ENCODE results near the gene PTPN12.

PTPN12 gene

DNA sequence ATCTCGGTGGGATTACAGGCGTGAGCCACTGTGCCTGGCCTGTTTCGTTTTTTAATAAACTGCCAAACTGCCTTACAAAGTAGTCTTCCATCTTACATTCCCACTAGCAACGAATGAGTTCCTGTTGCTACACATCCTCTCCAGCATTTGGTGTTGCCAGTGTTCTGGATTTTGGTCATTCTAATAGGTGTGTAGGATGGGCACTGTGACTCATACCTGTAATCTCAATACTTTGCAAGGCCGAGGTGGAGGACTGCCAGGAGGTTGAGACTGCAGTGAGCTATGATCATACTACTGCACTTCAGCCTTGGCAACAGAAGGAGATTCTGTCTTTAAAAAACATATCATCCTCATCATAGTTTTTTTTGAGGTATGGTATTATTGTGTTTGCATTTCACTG lies 137.8 kb downstream of the PTPN12 start:
- Histone ChIP-seq H3K79me2 (no peaks in the 10 kb centered on the region), H3K4me3 (ENCODE audit: low read depth, low read length) (no peak overlapping the region), H3K27ac (no peak overlapping the region)

DNA sequence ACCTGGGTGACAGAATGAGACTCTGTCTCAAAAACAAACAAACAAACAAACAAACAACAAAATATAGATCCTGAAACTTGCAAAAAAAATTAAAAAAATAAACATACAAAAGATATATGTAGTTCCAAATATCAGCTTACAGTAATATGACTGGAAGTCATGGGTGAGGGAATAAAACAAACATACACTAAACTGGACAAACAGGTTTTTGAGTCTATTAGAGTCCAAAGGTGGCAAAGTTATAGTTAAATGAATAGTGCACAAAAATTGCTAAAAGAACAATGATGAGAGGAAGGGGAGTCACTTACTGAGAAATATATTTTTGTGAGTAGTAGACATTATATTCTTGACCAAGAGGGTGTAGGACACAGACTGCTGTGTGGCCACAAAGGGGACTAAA lies 142.5 kb downstream of the PTPN12 start:
- Histone ChIP-seq H3K27ac (no peak overlapping the region), H3K4me2 (ENCODE audit: low read length) (peak overlapping the region; percentile 31), H3K4me1 (peaks cover 2% of the 10 kb centered on the region), H3K36me3 (ENCODE audit: control insufficient read depth, insufficient read depth, low read length) (no peaks in the 10 kb centered on the region), H3K9ac (no peak overlapping the region), H2AFZ (no peak overlapping the region), H3K79me2 (no peaks in the 10 kb centered on the region), H3K9me3 (ENCODE audit: control insufficient read depth, low read length) (no peaks in the 10 kb centered on the region), H3K4me3 (ENCODE audit: low read depth, low read length) (no peak overlapping the region), H3K27me3 (ENCODE audit: control insufficient read depth, insufficient read depth, low read length) (no peaks in the 10 kb centered on the region)
- TF ChIP-seq, protein P1, sequence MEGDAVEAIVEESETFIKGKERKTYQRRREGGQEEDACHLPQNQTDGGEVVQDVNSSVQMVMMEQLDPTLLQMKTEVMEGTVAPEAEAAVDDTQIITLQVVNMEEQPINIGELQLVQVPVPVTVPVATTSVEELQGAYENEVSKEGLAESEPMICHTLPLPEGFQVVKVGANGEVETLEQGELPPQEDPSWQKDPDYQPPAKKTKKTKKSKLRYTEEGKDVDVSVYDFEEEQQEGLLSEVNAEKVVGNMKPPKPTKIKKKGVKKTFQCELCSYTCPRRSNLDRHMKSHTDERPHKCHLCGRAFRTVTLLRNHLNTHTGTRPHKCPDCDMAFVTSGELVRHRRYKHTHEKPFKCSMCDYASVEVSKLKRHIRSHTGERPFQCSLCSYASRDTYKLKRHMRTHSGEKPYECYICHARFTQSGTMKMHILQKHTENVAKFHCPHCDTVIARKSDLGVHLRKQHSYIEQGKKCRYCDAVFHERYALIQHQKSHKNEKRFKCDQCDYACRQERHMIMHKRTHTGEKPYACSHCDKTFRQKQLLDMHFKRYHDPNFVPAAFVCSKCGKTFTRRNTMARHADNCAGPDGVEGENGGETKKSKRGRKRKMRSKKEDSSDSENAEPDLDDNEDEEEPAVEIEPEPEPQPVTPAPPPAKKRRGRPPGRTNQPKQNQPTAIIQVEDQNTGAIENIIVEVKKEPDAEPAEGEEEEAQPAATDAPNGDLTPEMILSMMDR (IDR thresholded peaks at IDR 0.05): no peak

More for the DNA sequence above, 137.8 kb downstream of the PTPN12 start:
- Histone ChIP-seq H3K4me2 (ENCODE audit: low read length) (no peak overlapping the region), H3K27me3 (ENCODE audit: control insufficient read depth, insufficient read depth, low read length) (no peaks in the 10 kb centered on the region), H3K36me3 (ENCODE audit: control insufficient read depth, insufficient read depth, low read length) (no peaks in the 10 kb centered on the region), H3K9ac (no peak overlapping the region), H3K9me3 (ENCODE audit: control insufficient read depth, low read length) (no peaks in the 10 kb centered on the region), H3K4me1 (peaks cover 2% of the 10 kb centered on the region), H2AFZ (no peak overlapping the region)
- TF ChIP-seq, protein P1 (IDR thresholded peaks at IDR 0.05): no peak

DNA sequence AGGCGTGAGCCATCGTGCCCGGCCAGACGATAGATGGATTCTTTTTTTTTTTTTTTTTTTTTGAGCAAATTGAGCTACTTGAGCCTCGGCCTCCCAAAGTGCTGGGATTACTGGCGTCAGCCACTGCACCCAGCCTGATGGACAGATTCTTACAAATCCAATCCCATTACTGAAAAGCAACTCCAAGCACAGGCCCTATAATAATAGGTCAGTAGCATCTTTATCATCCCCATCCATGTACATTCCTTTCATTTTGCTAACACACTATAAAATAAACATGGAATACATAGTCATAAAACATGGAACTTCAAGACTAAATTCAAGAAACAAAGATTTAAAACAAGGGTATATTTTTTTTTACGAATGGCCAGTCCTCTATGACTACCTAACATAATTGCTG lies 143.2 kb downstream of the PTPN12 start:
- H3K9ac ChIP-seq: no peak overlapping the region

DNA sequence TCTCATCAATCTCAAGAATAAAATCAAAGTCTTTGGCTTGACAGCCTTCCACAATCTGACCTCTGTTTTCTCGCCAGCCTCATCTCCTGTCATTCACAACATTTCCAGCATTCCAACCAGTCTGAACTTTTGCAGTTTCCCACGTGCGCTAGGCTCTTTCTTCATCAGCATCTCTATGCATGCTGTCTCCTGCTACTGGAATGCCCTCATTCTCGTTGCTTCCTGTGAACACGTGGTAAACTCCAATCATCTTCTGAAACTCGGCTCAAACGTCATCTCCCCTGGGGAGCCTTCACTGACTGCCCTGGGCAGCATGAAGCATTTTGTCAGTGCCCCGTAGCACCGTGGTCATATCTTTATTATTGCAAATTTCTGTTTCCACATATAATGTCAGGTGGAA lies 146.9 kb downstream of the PTPN12 start:
- peaks cover 2% of the 10 kb centered on the region for H3K4me1 ChIP-seq
- no peak overlapping the region for H3K27ac ChIP-seq
- no peaks in the 10 kb centered on the region for H3K27me3 ChIP-seq (ENCODE audit: control insufficient read depth, insufficient read depth, low read length)
- H3K9me3 ChIP-seq (ENCODE audit: control insufficient read depth, low read length): no peaks in the 10 kb centered on the region
- no peaks in the 10 kb centered on the region for H3K36me3 ChIP-seq (ENCODE audit: control insufficient read depth, insufficient read depth, low read length)
- H3K79me2 ChIP-seq: peaks cover 2% of the 10 kb centered on the region
- H3K4me2 ChIP-seq (ENCODE audit: low read length): no peak overlapping the region
- TF ChIP-seq, protein P1 (IDR thresholded peaks at IDR 0.05): no peak
- H3K4me3 ChIP-seq (ENCODE audit: low read depth, low read length): no peak overlapping the region
- peak overlapping the region; percentile 26 for H2AFZ ChIP-seq
- no peak overlapping the region for H3K9ac ChIP-seq

More for the DNA sequence above, 143.2 kb downstream of the PTPN12 start:
- H2AFZ ChIP-seq: no peak overlapping the region
- H3K4me1 ChIP-seq: peaks cover 2% of the 10 kb centered on the region
- no peak overlapping the region for H3K4me2 ChIP-seq (ENCODE audit: low read length)
- no peaks in the 10 kb centered on the region for H3K9me3 ChIP-seq (ENCODE audit: control insufficient read depth, low read length)
- H3K4me3 ChIP-seq (ENCODE audit: low read depth, low read length): no peak overlapping the region
- H3K79me2 ChIP-seq: no peaks in the 10 kb centered on the region
- no peaks in the 10 kb centered on the region for H3K36me3 ChIP-seq (ENCODE audit: control insufficient read depth, insufficient read depth, low read length)
- TF ChIP-seq, protein P1 (IDR thresholded peaks at IDR 0.05): no peak
- no peaks in the 10 kb centered on the region for H3K27me3 ChIP-seq (ENCODE audit: control insufficient read depth, insufficient read depth, low read length)
- no peak overlapping the region for H3K27ac ChIP-seq

DNA sequence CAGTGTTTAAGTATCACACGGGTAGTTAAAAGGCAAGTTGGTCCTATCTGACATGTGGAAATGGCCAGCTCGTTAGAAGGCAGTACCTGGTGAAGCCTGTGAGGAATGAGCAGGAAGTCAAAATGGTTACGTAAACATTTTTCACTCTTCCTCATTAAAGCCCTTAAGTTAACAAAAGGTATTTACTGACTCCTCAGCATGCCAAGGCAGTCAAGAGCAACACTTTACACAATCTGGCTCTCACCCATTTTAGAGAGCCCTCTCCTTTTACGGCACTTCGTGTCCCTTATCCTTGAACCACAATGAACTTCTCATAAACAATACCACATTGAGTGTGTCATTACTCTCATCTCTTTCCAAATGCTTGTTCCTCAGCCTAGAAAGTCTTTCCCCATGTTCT lies 148.1 kb downstream of the PTPN12 start:
- H2AFZ ChIP-seq: no peak overlapping the region
- no peaks in the 10 kb centered on the region for H3K27me3 ChIP-seq (ENCODE audit: control insufficient read depth, insufficient read depth, low read length)
- no peaks in the 10 kb centered on the region for H3K4me1 ChIP-seq
- no peak overlapping the region for H3K4me3 ChIP-seq (ENCODE audit: low read depth, low read length)
- no peak overlapping the region for H3K9ac ChIP-seq
- H3K4me2 ChIP-seq (ENCODE audit: low read length): peak overlapping the region; percentile 30
- peaks cover 2% of the 10 kb centered on the region for H3K79me2 ChIP-seq
- H3K9me3 ChIP-seq (ENCODE audit: control insufficient read depth, low read length): no peaks in the 10 kb centered on the region
- H3K27ac ChIP-seq: no peak overlapping the region
- TF ChIP-seq, protein P1 (IDR thresholded peaks at IDR 0.05): no peak
- no peaks in the 10 kb centered on the region for H3K36me3 ChIP-seq (ENCODE audit: control insufficient read depth, insufficient read depth, low read length)
